ENCODE measurements around the gene AP1AR.

Gene AP1AR

GRCh38 chr4:112210777-112211176 is 20.8 kb upstream of the AP1AR start:
- TF ChIP-seq, protein P1, sequence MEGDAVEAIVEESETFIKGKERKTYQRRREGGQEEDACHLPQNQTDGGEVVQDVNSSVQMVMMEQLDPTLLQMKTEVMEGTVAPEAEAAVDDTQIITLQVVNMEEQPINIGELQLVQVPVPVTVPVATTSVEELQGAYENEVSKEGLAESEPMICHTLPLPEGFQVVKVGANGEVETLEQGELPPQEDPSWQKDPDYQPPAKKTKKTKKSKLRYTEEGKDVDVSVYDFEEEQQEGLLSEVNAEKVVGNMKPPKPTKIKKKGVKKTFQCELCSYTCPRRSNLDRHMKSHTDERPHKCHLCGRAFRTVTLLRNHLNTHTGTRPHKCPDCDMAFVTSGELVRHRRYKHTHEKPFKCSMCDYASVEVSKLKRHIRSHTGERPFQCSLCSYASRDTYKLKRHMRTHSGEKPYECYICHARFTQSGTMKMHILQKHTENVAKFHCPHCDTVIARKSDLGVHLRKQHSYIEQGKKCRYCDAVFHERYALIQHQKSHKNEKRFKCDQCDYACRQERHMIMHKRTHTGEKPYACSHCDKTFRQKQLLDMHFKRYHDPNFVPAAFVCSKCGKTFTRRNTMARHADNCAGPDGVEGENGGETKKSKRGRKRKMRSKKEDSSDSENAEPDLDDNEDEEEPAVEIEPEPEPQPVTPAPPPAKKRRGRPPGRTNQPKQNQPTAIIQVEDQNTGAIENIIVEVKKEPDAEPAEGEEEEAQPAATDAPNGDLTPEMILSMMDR (IDR thresholded peaks at IDR 0.05; ENCODE audit: low read depth, low read length): no peak
- in situ Hi-C loops (cut with HindIII; ENCODE audit: low sequenced_read_pairs): no loop called here
- DNase-seq (ENCODE audit: low read depth, low spot score): no peak
- no peak overlapping the region for H3K4me3 ChIP-seq (ENCODE audit: low read depth, low read length)

- in situ Hi-C loops (cut with HindIII; ENCODE audit: low sequenced_read_pairs): no loop called here
- H3K4me3 ChIP-seq (ENCODE audit: low read depth, low read length): no peak overlapping the region
- no peak for DNase-seq (ENCODE audit: low read depth, low spot score)
- TF ChIP-seq, protein P1 (IDR thresholded peaks at IDR 0.05; ENCODE audit: low read depth, low read length): no peak
These were observed 18.5 kb upstream of the AP1AR start for GRCh38 chr4:112213091-112213490.

DNA sequence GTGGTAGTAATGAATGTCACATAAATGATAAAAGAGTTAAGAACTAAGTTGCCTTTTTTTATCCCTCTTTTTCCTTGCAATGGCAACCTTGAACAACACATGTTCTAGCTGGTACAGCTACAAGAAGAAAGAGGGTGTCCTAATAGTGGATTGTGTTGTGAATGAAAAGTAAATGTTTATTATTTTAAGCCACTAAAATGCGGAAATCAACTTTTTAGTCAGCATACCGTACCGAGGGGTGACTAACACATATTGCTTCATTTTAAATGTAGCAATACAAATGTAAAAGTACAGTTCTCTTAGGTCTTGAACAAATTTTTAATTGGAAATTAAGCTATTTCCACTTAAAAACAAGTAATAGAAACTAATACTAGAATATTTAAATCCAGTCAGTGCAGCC is 17.7 kb upstream of the AP1AR start:
- TF ChIP-seq, protein P1 (IDR thresholded peaks at IDR 0.05; ENCODE audit: low read depth, low read length): no peak
- H3K4me3 ChIP-seq (ENCODE audit: low read depth, low read length): no peak overlapping the region
- peak; percentile 59 for DNase-seq (ENCODE audit: low read depth, low spot score)
- in situ Hi-C loops (cut with HindIII; ENCODE audit: low sequenced_read_pairs): no loop called here

- no peak overlapping the region for H3K4me3 ChIP-seq (ENCODE audit: low read depth, low read length)
- peak; percentile 42 for DNase-seq (ENCODE audit: low read depth, low spot score)
- TF ChIP-seq, protein P1 (IDR thresholded peaks at IDR 0.05; ENCODE audit: low read depth, low read length): peak; percentile 47
- in situ Hi-C loops (cut with HindIII; ENCODE audit: low sequenced_read_pairs): no loop called here
These were observed 17.0 kb upstream of the AP1AR start for GRCh38 chr4:112214390-112215264.

DNA sequence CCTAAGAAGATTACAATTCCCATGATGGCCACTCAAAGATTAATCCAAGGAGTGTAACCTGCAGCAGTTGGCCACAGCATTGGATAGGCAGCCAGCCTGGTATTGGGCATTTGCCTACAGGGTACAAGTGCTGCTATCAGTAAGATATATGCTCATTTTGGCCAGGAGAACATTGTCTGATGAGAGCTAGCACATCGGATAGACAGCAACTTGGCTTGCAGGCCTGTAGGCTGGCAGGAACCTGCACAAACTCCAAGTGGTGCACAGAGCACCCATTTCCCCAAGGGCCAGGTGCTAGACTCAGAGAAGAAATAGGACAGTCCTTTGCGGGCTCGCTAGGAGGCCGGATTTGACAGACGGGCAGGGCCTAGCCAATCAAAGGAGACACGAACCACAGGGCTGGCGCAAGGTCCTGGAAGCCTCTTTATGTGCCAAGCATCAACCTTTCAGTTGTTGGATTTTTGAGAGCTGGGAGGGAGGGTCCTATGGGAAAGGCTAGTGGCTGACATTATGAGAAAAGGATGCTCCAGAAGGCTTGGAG is 11.7 kb upstream of the AP1AR start:
- in situ Hi-C loops (cut with HindIII; ENCODE audit: low sequenced_read_pairs): no loop called here

DNA sequence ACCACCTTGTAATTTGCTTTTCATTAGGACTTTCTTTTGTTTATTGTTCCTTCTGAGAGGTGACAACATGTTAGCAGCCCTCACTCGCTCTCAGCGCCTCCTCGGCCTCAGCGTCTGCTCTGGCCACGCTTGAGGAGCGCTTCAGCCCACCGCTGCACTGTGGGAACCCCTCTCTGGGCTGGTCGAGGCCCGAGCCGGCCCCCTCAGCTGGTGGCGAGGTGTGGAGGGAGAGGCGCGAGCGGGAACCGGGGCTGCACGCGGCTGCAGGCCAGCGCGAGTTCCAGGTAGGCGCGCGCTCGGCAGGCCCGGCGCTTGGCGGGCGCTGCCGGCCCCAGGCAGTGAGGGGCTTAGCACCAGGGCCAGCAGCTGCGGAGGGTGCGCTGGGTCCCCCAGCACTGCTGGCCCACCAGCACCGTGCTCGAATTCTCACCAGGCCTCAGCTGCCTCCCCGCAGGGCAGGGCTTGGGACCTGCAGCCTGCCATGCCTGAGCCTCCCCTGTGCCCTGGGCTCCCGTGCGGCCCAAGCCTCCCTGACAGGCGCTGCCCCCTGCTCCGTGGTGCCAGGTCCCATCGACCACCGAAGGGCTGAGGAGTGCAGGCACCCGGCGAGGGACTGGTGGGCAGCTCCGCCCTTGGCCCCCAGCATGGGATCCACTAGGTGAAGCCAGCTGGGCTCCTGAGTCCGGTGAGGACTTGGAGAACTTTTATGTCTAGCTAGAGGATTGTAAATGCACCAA is 9.2 kb upstream of the AP1AR start:
- no peak overlapping the region for H3K4me3 ChIP-seq (ENCODE audit: low read depth, low read length)
- in situ Hi-C loops (cut with HindIII; ENCODE audit: low sequenced_read_pairs): no loop called here
- DNase-seq (ENCODE audit: low read depth, low spot score): no peak
- TF ChIP-seq, protein P1 (IDR thresholded peaks at IDR 0.05; ENCODE audit: low read depth, low read length): no peak

More for the DNA sequence above, 11.7 kb upstream of the AP1AR start:
- no peak overlapping the region for H3K4me3 ChIP-seq (ENCODE audit: low read depth, low read length)
- TF ChIP-seq, protein P1 (IDR thresholded peaks at IDR 0.05; ENCODE audit: low read depth, low read length): no peak
- no peak for DNase-seq (ENCODE audit: low read depth, low spot score)

Measured in astrocyte of the spinal cord (primary cell).